Esophagus muscularis mucosa (tissue), 4 donors: ENCODE results near the gene S100A3.

Experiments used
- EP300 ChIP-seq: sonication (generic); formaldehyde crosslinking; IDR thresholded peaks from one replicate; pipeline ENCODE4 v1.6.1; 2017; ENCODE audit warnings: antibody characterized with exemption
- POLR2A ChIP-seq: fragments of 450-650 bp; IDR thresholded peaks from one replicate; pipeline ENCODE4 v1.6.1; 2017; ENCODE audit warnings: antibody characterized with exemption, moderate library complexity, mild to moderate bottlenecking, low read depth
- TF ChIP-seq, protein P1 (sequence below), 3 experiments: fragments of 200-600 bp in 2 of 3; fragments of 450-650 bp in 1 of 3; sonication (generic) in 2 of 3; IDR thresholded peaks; one replicate each; pipeline ENCODE4 v1.5.1; 2017 to 2019; ENCODE audit warnings: antibody characterized with exemption in 3 of 3, mild to moderate bottlenecking in 2 of 3, moderate library complexity in 1 of 3

DNA sequence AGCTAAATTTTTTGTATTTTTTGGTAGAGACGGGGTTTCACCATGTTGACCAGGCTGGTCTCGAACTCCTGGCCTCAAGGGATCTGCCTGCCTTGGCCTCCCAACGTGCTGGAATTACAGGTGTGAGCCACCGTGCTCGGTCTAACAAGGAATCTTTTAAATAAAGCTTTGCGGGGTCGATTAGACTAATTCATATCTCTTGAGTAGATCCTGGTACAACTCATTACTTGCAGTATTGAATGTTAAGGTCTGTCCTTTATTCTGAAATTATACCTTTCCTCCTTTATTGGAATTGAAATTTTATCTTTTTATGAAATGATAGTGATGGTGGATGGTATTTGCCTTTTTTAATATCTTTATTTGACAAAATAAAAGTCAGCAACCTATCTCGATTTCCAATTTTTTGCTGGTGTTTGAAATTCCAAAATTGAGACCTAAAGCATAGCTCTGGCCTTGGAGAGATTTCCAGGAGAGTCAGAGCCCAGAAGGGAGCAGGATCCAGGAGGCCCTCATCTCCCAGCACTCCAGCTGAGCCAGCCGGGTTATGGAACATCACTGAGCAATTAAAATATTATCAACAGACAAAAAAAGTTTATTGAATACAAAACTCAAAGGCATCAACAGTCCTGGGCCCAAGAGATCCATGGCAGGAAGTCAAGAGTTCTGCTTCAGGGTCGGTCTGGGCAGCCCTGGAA, 11.9 kb upstream of the S100A3 start:
- TF ChIP-seq, protein P1, sequence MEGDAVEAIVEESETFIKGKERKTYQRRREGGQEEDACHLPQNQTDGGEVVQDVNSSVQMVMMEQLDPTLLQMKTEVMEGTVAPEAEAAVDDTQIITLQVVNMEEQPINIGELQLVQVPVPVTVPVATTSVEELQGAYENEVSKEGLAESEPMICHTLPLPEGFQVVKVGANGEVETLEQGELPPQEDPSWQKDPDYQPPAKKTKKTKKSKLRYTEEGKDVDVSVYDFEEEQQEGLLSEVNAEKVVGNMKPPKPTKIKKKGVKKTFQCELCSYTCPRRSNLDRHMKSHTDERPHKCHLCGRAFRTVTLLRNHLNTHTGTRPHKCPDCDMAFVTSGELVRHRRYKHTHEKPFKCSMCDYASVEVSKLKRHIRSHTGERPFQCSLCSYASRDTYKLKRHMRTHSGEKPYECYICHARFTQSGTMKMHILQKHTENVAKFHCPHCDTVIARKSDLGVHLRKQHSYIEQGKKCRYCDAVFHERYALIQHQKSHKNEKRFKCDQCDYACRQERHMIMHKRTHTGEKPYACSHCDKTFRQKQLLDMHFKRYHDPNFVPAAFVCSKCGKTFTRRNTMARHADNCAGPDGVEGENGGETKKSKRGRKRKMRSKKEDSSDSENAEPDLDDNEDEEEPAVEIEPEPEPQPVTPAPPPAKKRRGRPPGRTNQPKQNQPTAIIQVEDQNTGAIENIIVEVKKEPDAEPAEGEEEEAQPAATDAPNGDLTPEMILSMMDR (IDR thresholded peaks at IDR 0.05), result no peak
- TF ChIP-seq POLR2A (no peak), EP300 (no peak)
